HEK293 (cell line): ENCODE measurements around the gene PRIMPOL.
"Not testable (repeated sequence)": the region's sequence is repeated elsewhere in the genome, so short reads cannot be mapped to it uniquely, and the experiment has no call there.

Source experiments
- CTCF ChIA-PET: fragments of 350-600 bp; formaldehyde crosslinking; extraction: SDS; loops from one replicate; lab custom pipeline; 2021; ENCODE audit warnings: antibody characterized with exemption; lab: Yijun Ruan, JAX
- POLR2A ChIA-PET: fragments of 300-600 bp; formaldehyde crosslinking; extraction: SDS; loops from one replicate; lab custom pipeline; 2020; ENCODE audit warnings: antibody characterized with exemption, inconsistent platforms; lab: Yijun Ruan, JAX
- H3K27ac ChIP-seq: fragments of 200-500 bp; sonication (Bioruptor generic); 2 replicates; pipeline ENCODE4 v1.5.1; 2014; ENCODE audit warnings: low read depth, low read length, control low read depth, inconsistent platforms; ENCODE audit errors: extremely low read depth
- H3K36me3 ChIP-seq, 2 experiments: fragments of 200-500 bp in 1 of 2; sonication (Bioruptor generic) in 1 of 2; 1 replicate in 1 of 2; 2 replicates in 1 of 2; pipeline ENCODE4 v1.5.1; 2014 to 2017; ENCODE audit warnings: inconsistent platforms in 2 of 2, low read length in 2 of 2; ENCODE audit not compliant: control insufficient read depth in 2 of 2, insufficient read depth in 1 of 2
- H3K4me1 ChIP-seq: fragments of 200-500 bp; sonication (Bioruptor generic); 2 replicates; pipeline ENCODE4 v1.5.1; 2014; ENCODE audit warnings: mild to moderate bottlenecking, low read length, inconsistent platforms; ENCODE audit not compliant: control insufficient read depth, insufficient read depth
- H3K4me3 ChIP-seq: 2 replicates; pipeline ENCODE4 v1.5.1; 2011; ENCODE audit warnings: low read depth, mild to moderate bottlenecking, control low read depth, low read length, moderate library complexity
- H3K9me3 ChIP-seq: fragments of 200-500 bp; sonication (Bioruptor generic); 2 replicates; pipeline ENCODE4 v1.5.1; 2014; ENCODE audit warnings: low read depth, low read length, inconsistent platforms; ENCODE audit not compliant: control insufficient read depth, insufficient read depth
- SALL2 ChIP-seq: fragments of 450-650 bp; formaldehyde crosslinking; IDR thresholded peaks from 2 replicates; pipeline ENCODE4 v1.5.0; 2017; ENCODE audit warnings: missing biosample characterization, mild to moderate bottlenecking, missing genetic modification characterization, borderline replicate concordance
- SETDB1 ChIP-seq: IDR thresholded peaks from one replicate; pipeline ENCODE4 v1.6.1; 2017; ENCODE audit warnings: mild to moderate bottlenecking, low read length, moderate library complexity, mixed read lengths; ENCODE audit not compliant: insufficient read length
- ZBTB1 ChIP-seq: fragments of 450-650 bp; formaldehyde crosslinking; IDR thresholded peaks from 2 replicates; pipeline ENCODE4 v1.5.1; 2016; ENCODE audit warnings: missing biosample characterization, missing genetic modification characterization
- ZBTB10 ChIP-seq: fragments of 450-650 bp; formaldehyde crosslinking; IDR thresholded peaks from 2 replicates; pipeline ENCODE4 v1.5.1; 2016; ENCODE audit warnings: missing biosample characterization, missing genetic modification characterization
- ZNF133 ChIP-seq: fragments of 450-650 bp; formaldehyde crosslinking; IDR thresholded peaks from 2 replicates; pipeline ENCODE4 v1.5.1; 2016; ENCODE audit warnings: missing biosample characterization, missing genetic modification characterization
- ZNF24 ChIP-seq: fragments of 450-650 bp; formaldehyde crosslinking; IDR thresholded peaks from 2 replicates; pipeline ENCODE4 v1.5.1; 2016; ENCODE audit warnings: missing biosample characterization, missing genetic modification characterization
- ZNF398 ChIP-seq: fragments of 450-650 bp; formaldehyde crosslinking; IDR thresholded peaks from 2 replicates; pipeline ENCODE4 v1.5.1; 2017; ENCODE audit warnings: missing biosample characterization, missing genetic modification characterization
- ZNF48 ChIP-seq: fragments of 450-650 bp; formaldehyde crosslinking; IDR thresholded peaks from 2 replicates; pipeline ENCODE4 v1.5.1; 2016; ENCODE audit warnings: missing biosample characterization, missing genetic modification characterization
- ZNF707 ChIP-seq: fragments of 450-650 bp; formaldehyde crosslinking; IDR thresholded peaks from 2 replicates; pipeline ENCODE4 v1.5.1; 2016; ENCODE audit warnings: missing biosample characterization, missing genetic modification characterization
- ZNF837 ChIP-seq: fragments of 450-650 bp; formaldehyde crosslinking; IDR thresholded peaks from 2 replicates; pipeline ENCODE4 v1.5.1; 2016; ENCODE audit warnings: missing biosample characterization, missing genetic modification characterization
- ZSCAN5A ChIP-seq: fragments of 450-650 bp; formaldehyde crosslinking; IDR thresholded peaks from 2 replicates; pipeline ENCODE4 v1.5.1; 2016; ENCODE audit warnings: missing biosample characterization, missing genetic modification characterization

Gene PRIMPOL

GRCh38 chr4:184613405-184613804 is 36.1 kb upstream of the PRIMPOL start:
- no peaks in the 10 kb centered on the region; the same call in 1 of the 2 replicates for H3K4me1 ChIP-seq
- TF ChIP-seq SALL2 (tag by site-specific recombination) (no peak), ZNF837 (tag by site-specific recombination) (no peak), ZNF48 (no peak)
- no peak overlapping the region for H3K27ac ChIP-seq
- CTCF ChIA-PET: no interaction called here
- no peaks in the 10 kb centered on the region for H3K9me3 ChIP-seq
- H3K36me3 ChIP-seq: no peaks in the 10 kb centered on the region
- H3K4me3 ChIP-seq: no peak overlapping the region
- POLR2A ChIA-PET: no interaction called here

- no peak for TF ChIP-seq ZBTB10 (tag by site-specific recombination)
- no peak for TF ChIP-seq ZSCAN5A (tag by site-specific recombination)
- no peak for TF ChIP-seq ZNF133 (tag by site-specific recombination)
- no peak for TF ChIP-seq ZNF707
- TF ChIP-seq SETDB1: peak; percentile 84
- TF ChIP-seq ZBTB1 (tag by site-specific recombination): no peak
- no peak for TF ChIP-seq ZNF398 (tag by site-specific recombination)
- no peak for TF ChIP-seq ZNF24 (tag by site-specific recombination)
- ChIA-PET POLR2A (no interaction called here), CTCF (no interaction called here)
- Histone ChIP-seq H3K4me1 (no peaks in the 10 kb centered on the region; the same call in 1 of the 2 replicates), H3K27ac (no peak overlapping the region), H3K9me3 (no peaks in the 10 kb centered on the region), H3K36me3 (no peaks in the 10 kb centered on the region), H3K4me3 (no peak overlapping the region)
These were observed 35.0 kb upstream of the PRIMPOL start for GRCh38 chr4:184614509-184614908.

- CTCF ChIA-PET: interaction anchor here (0.6 kb wide), 1 partner anchor 29 kb away, joined by 3 read pairs; no protein-coding TSS in a partner anchor
- H3K9me3 ChIP-seq, H3K4me3 ChIP-seq, H3K36me3 ChIP-seq, H3K27ac ChIP-seq, H3K4me1 ChIP-seq, POLR2A ChIA-PET: not testable (repeated sequence)
These were observed 33.4 kb upstream of the PRIMPOL start for GRCh38 chr4:184616168-184616567.
